Mucosa of descending colon (tissue), 3 donors: Measurements from ENCODE around the gene PCDH10. TPM values are rescaled to one million over a fixed set of nuclear protein-coding genes. Genes with fewer than 3 reads are reported as not detected.

Source experiments
- ATAC-seq: fragments of 200-7000 bp; cut with Tn5 transposase; one replicate; pipeline ENCODE4 v1.9.1; 2020; ENCODE audit warnings: mild to moderate bottlenecking, moderate library complexity
- DNase-seq, 3 donors: peaks; one replicate each; pipeline ENCODE4 v3.0.0-alpha.2; 2020
- H3K36me3 ChIP-seq: fragments of 200-600 bp; one replicate; pipeline ENCODE4 v1.8.0; 2021; ENCODE audit warnings: low read depth, mild to moderate bottlenecking
- H3K4me1 ChIP-seq: fragments of 200-600 bp; one replicate; pipeline ENCODE4 v1.8.0; 2021; ENCODE audit warnings: low read depth, mild to moderate bottlenecking
- H3K4me3 ChIP-seq: fragments of 200-600 bp; one replicate; pipeline ENCODE4 v1.8.0; 2021; ENCODE audit warnings: mild to moderate bottlenecking
- H3K9me3 ChIP-seq: fragments of 200-600 bp; one replicate; pipeline ENCODE4 v1.8.0; 2021; ENCODE audit warnings: mild to moderate bottlenecking
- CTCF ChIP-seq: fragments of 200-600 bp; IDR thresholded peaks from one replicate; pipeline ENCODE4 v1.8.0; 2022; ENCODE audit warnings: antibody characterized with exemption, mild to moderate bottlenecking
- intact Hi-C, 2 donors: fragments of 100-400 bp; cut with DNase I in 1 of 2; cut with micrococcal nuclease in 1 of 2; formaldehyde crosslinking; loops; one replicate each; pipeline versions ENCODE4 v1.11.0 to v1.11.1; 2022; cut with DNase I, micrococcal nuclease
- total RNA-seq, 3 donors: library from RNA; stranded (reverse); fragmentation: NEBNext Ultra II Directional in 2 of 3; extraction: Animal tissue kit (Norgen Biotek cat#: 25700) in 2 of 3; gene quantifications; one replicate each; pipeline versions ENCODE4 v1.2.1 to v1.2.4, GENCODE V29; 2021 to 2023
- donor health status: DM: no; HTN: no; CAD: no; lungs with moderate emphysema.
- donor health status: DM: no; HTN: no; CAD: no.
- donor health status: DM: no; HTN: yes; CAD: no.

PCDH10 gene
- total RNA-seq, 3 donors from 2014 or later, result 0.22 to 1.3 (median 0.32) TPM

GRCh38 chr4:133162941-133163340 lies 13.8 kb downstream of the PCDH10 start:
- Histone ChIP-seq H3K36me3 (no peaks in the 10 kb centered on the region), H3K4me1 (no peaks in the 10 kb centered on the region), H3K4me3 (no peak overlapping the region), H3K9me3 (no peaks in the 10 kb centered on the region)
- intact Hi-C loops, result no loop called here
- no peak for TF ChIP-seq CTCF
- ATAC-seq, result no peak
- DNase-seq, result no peak

GRCh38 chr4:133178956-133179355 lies 29.9 kb downstream of the PCDH10 start:
- no peak overlapping the region for H3K4me3 ChIP-seq
- ATAC-seq (no peak), DNase-seq (no peak)
- TF ChIP-seq CTCF, result no peak
- no peaks in the 10 kb centered on the region for H3K4me1 ChIP-seq
- intact Hi-C loops, result no loop called here
- H3K36me3 ChIP-seq, result no peaks in the 10 kb centered on the region
- no peaks in the 10 kb centered on the region for H3K9me3 ChIP-seq

- TF ChIP-seq CTCF, result no peak
- no peak for DNase-seq
- no peak for ATAC-seq
- H3K36me3 ChIP-seq, result no peaks in the 10 kb centered on the region
- intact Hi-C loops, result no loop called here
- no peaks in the 10 kb centered on the region for H3K4me1 ChIP-seq
- no peak overlapping the region for H3K4me3 ChIP-seq
- no peaks in the 10 kb centered on the region for H3K9me3 ChIP-seq
Measured at GRCh38 chr4:133186210-133186609, 37.1 kb downstream of the PCDH10 start.

- DNase-seq (no peak), ATAC-seq (no peak)
- H3K4me1 ChIP-seq, result no peaks in the 10 kb centered on the region
- no peaks in the 10 kb centered on the region for H3K9me3 ChIP-seq
- no peak overlapping the region for H3K4me3 ChIP-seq
- no peak for TF ChIP-seq CTCF
- intact Hi-C loops, result no loop called here
- H3K36me3 ChIP-seq, result no peaks in the 10 kb centered on the region
Measured at GRCh38 chr4:133186845-133187244, 37.8 kb downstream of the PCDH10 start.

GRCh38 chr4:133188433-133189146 lies 39.5 kb downstream of the PCDH10 start:
- DNase-seq, result no peak

More at GRCh38 chr4:133188433-133189146, 39.5 kb downstream of the PCDH10 start:
- H3K4me3 ChIP-seq, result no peak overlapping the region
- no peaks in the 10 kb centered on the region for H3K36me3 ChIP-seq
- ATAC-seq, result no peak
- H3K4me1 ChIP-seq, result no peaks in the 10 kb centered on the region
- TF ChIP-seq CTCF, result no peak
- intact Hi-C loops, result no loop called here
- no peaks in the 10 kb centered on the region for H3K9me3 ChIP-seq
